Keratinocyte (primary cell): ENCODE data around the gene MLPH. TPM values are rescaled to one million over a fixed set of nuclear protein-coding genes. Genes with fewer than 3 reads are reported as not detected.

Experiments used
- DNase-seq: peaks from one replicate; pipeline ENCODE4 v3.0.0-alpha.2; 2011; ENCODE audit warnings: low read depth, missing footprints, low spot score
- FAIRE-seq: peaks from 2 replicates; lab custom pipeline; 2011; peaks lifted over from hg19 to GRCh38; lab: Jason Lieb, UNC
- H2AFZ ChIP-seq: 2 replicates; pipeline ENCODE4 v1.6.0; 2012; ENCODE audit warnings: low read length, control low read depth, inconsistent platforms; ENCODE audit not compliant: control insufficient read depth
- H3K27ac ChIP-seq: 2 replicates; pipeline ENCODE4 v1.5.1; 2011; ENCODE audit warnings: low read length; ENCODE audit not compliant: control insufficient read depth, insufficient read depth
- H3K27me3 ChIP-seq: 3 replicates; pipeline ENCODE4 v1.6.0; 2011; ENCODE audit warnings: low read length; ENCODE audit not compliant: control insufficient read depth, insufficient read depth; ENCODE audit errors: extremely low read depth
- H3K36me3 ChIP-seq, 2 experiments: 2 replicates in 1 of 2; 3 replicates in 1 of 2; pipeline ENCODE4 v1.5.1; 2011; ENCODE audit warnings: low read length in 2 of 2, mild to moderate bottlenecking in 1 of 2; ENCODE audit not compliant: control insufficient read depth in 2 of 2, insufficient read depth in 2 of 2; ENCODE audit errors: extremely low read depth in 1 of 2
- H3K4me1 ChIP-seq: 3 replicates; pipeline ENCODE4 v1.5.1; 2011; ENCODE audit warnings: low read length; ENCODE audit not compliant: control insufficient read depth, insufficient read depth; ENCODE audit errors: extremely low read depth
- H3K4me2 ChIP-seq: 3 replicates; pipeline ENCODE4 v1.6.0; 2011; ENCODE audit warnings: low read depth, low read length; ENCODE audit not compliant: control insufficient read depth, insufficient read depth; ENCODE audit errors: extremely low read depth
- H3K4me3 ChIP-seq, 3 experiments: fragments of 200-600 bp in 1 of 3; sonication (generic) in 1 of 3; 2 replicates in 2 of 3; 3 replicates in 1 of 3; pipeline ENCODE4 v1.5.1; 2011 to 2016; ENCODE audit warnings: low read length in 3 of 3, mild to moderate bottlenecking in 3 of 3, control low read depth in 2 of 3, inconsistent platforms in 1 of 3, low read depth in 1 of 3, mixed read lengths in 1 of 3, mixed run types in 1 of 3, moderate library complexity in 1 of 3; ENCODE audit not compliant: control insufficient read depth in 2 of 3, insufficient read depth in 2 of 3; ENCODE audit errors: extremely low read depth in 1 of 3
- H3K79me2 ChIP-seq: 2 replicates; pipeline ENCODE4 v1.6.0; 2012; ENCODE audit warnings: low read length; ENCODE audit not compliant: control insufficient read depth, insufficient read depth
- H3K9ac ChIP-seq: 3 replicates; pipeline ENCODE4 v1.6.0; 2011; ENCODE audit warnings: low read length; ENCODE audit not compliant: control insufficient read depth, insufficient read depth; ENCODE audit errors: extremely low read depth
- H3K9me1 ChIP-seq: 3 replicates; pipeline ENCODE4 v1.6.0; 2011; ENCODE audit warnings: low read length; ENCODE audit not compliant: control insufficient read depth, insufficient read depth; ENCODE audit errors: extremely low read depth
- H3K9me3 ChIP-seq: 2 replicates; pipeline ENCODE4 v1.5.1; 2012; ENCODE audit warnings: low read depth, low read length; ENCODE audit not compliant: control insufficient read depth
- H4K20me1 ChIP-seq: 3 replicates; pipeline ENCODE4 v1.6.0; 2011; ENCODE audit warnings: low read length; ENCODE audit not compliant: control insufficient read depth, insufficient read depth; ENCODE audit errors: extremely low read depth
- EZH2 ChIP-seq: IDR thresholded peaks from one replicate; pipeline ENCODE4 v1.6.1; 2012; ENCODE audit warnings: inconsistent platforms, mild to moderate bottlenecking, low read length, moderate library complexity
- dilution Hi-C: fragments of 300-500 bp; cut with MboI; formaldehyde crosslinking; loops from one replicate; pipeline ENCODE4 v1.7.0; 2020; ENCODE audit warnings: low sequenced_read_pairs; ENCODE audit not compliant: extremely low pct_ligation_motif_present
- polyA plus RNA-seq, 5 experiments: library from polyadenylated mRNA; depleted of rRNA in 3 of 5; stranded (reverse) in 3 of 5; stranded (forward) in 1 of 5; unstranded in 1 of 5; fragments of >200 nt; gene quantifications; 1 replicate in 1 of 5; 2 replicates in 3 of 5; 3 replicates in 1 of 5; pipeline versions ENCODE4 v1.2.1 to v1.2.3, GENCODE V29; 2011 to 2012; ENCODE audit warnings: missing spikeins in 2 of 5, low read depth in 1 of 5, low replicate concordance in 1 of 5
- TF ChIP-seq, protein P1 (sequence below), 3 experiments: IDR thresholded peaks in 1 of 3; conservative IDR thresholded peaks in 1 of 3; optimal IDR thresholded peaks in 1 of 3; 2 replicates in 2 of 3; 3 replicates in 1 of 3; pipeline versions ENCODE3 to v1.5.1; 2011; ENCODE audit warnings: low read length in 3 of 3, mild to moderate bottlenecking in 3 of 3, moderate library complexity in 2 of 3, control low read depth in 1 of 3, inconsistent platforms in 1 of 3; ENCODE audit not compliant: insufficient read depth in 2 of 3; ENCODE audit errors: extremely low read depth in 1 of 3

Gene MLPH
- polyA plus RNA-seq, 1 donor (not counting 4 experiments of a cell fraction or from before 2014, with no cell fraction given) = 0.67 TPM

DNA sequence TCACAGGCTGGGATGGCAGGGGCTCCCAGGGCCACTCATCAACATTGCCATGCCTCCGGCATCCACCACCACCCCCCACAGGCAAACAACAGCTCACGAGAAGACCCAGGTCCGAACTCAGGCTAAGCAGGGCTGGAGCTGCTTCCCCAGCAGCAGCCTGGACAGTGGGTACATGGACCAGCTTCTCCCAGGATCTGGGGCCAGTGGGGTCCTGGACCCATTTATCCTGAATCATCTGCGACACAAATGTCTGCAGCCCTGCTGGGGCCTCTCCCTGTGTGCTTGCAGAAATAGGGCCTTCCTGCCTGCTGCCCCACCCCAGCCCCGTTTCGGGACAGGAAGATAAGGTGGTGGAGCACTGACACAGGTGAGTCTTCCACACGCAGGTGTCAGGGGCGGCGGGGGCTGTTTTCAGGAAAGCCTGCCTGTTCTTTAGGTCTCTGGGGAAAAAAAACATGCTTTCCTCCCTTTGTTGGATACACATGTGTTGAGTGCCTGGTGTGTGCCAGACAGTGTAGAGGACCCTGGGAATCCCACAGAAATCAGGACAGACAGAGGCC is 83.8 kb downstream of the MLPH start:
- dilution Hi-C loops = no loop called here
- H3K9me1 ChIP-seq = no peaks in the 10 kb centered on the region
- H3K9me3 ChIP-seq = peaks cover 3% of the 10 kb centered on the region
- no peak overlapping the region for H3K4me3 ChIP-seq
- H4K20me1 ChIP-seq = no peaks in the 10 kb centered on the region
- no peaks in the 10 kb centered on the region for H3K36me3 ChIP-seq
- DNase-seq (no peak), FAIRE-seq (no peak)
- no peak overlapping the region for H2AFZ ChIP-seq
- H3K9ac ChIP-seq = no peak overlapping the region
- TF ChIP-seq EZH2 = no peak
- TF ChIP-seq, protein P1, sequence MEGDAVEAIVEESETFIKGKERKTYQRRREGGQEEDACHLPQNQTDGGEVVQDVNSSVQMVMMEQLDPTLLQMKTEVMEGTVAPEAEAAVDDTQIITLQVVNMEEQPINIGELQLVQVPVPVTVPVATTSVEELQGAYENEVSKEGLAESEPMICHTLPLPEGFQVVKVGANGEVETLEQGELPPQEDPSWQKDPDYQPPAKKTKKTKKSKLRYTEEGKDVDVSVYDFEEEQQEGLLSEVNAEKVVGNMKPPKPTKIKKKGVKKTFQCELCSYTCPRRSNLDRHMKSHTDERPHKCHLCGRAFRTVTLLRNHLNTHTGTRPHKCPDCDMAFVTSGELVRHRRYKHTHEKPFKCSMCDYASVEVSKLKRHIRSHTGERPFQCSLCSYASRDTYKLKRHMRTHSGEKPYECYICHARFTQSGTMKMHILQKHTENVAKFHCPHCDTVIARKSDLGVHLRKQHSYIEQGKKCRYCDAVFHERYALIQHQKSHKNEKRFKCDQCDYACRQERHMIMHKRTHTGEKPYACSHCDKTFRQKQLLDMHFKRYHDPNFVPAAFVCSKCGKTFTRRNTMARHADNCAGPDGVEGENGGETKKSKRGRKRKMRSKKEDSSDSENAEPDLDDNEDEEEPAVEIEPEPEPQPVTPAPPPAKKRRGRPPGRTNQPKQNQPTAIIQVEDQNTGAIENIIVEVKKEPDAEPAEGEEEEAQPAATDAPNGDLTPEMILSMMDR (optimal IDR thresholded peaks at IDR 0.05 in 1 of 3, IDR thresholded peaks at IDR 0.05 in 1 of 3, conservative IDR thresholded peaks at IDR 0.05 in 1 of 3; ENCODE audit: extremely low read depth in 1 of 3, insufficient read depth in 2 of 3, low read length in 3 of 3) = no peak
- H3K4me1 ChIP-seq = peaks cover 16% of the 10 kb centered on the region
- H3K27me3 ChIP-seq = no peaks in the 10 kb centered on the region
- H3K4me2 ChIP-seq = no peak overlapping the region
- no peak overlapping the region for H3K27ac ChIP-seq
- no peaks in the 10 kb centered on the region for H3K79me2 ChIP-seq

DNA sequence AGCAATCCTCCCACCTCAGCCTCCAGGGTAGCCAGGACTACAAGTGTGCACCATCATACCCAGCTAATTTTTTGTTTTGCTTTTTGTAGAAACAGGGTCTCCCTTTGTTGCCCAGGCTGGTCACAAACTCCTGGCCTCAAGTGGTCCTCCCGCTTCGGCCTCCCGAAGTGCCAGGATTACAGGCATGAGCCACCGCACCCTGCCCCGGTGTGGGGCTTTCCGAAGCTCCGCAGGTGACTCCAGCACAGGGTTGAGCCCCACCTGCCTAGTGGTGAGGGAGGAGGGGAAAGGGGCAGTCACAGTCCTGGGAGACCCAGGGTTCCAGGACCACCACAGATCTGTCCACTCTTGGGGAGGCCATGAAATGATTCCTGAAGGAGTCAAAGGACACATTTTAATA is 84.5 kb downstream of the MLPH start:
- Histone ChIP-seq H4K20me1 (no peaks in the 10 kb centered on the region), H3K27ac (no peak overlapping the region), H3K36me3 (no peaks in the 10 kb centered on the region), H2AFZ (no peak overlapping the region), H3K9ac (no peak overlapping the region), H3K4me1 (peaks cover 16% of the 10 kb centered on the region), H3K27me3 (no peaks in the 10 kb centered on the region), H3K4me3 (no peak overlapping the region), H3K4me2 (no peak overlapping the region), H3K79me2 (no peaks in the 10 kb centered on the region), H3K9me1 (no peaks in the 10 kb centered on the region), H3K9me3 (no peaks in the 10 kb centered on the region)
- FAIRE-seq (no peak), DNase-seq (no peak)
- dilution Hi-C loops = no loop called here
- no peak for TF ChIP-seq EZH2
- TF ChIP-seq, protein P1 (optimal IDR thresholded peaks at IDR 0.05 in 1 of 3, IDR thresholded peaks at IDR 0.05 in 1 of 3, conservative IDR thresholded peaks at IDR 0.05 in 1 of 3; ENCODE audit: extremely low read depth in 1 of 3, insufficient read depth in 2 of 3, low read length in 3 of 3) = no peak
